Measurements from ENCODE around the gene CACNA1S.

The CACNA1S gene

GRCh38 chr1:200999667-201000066, 112.6 kb downstream of the CACNA1S start:
- no peak for DNase-seq
- Histone ChIP-seq H2BK12ac (ENCODE audit: low read length) (no peak overlapping the region), H3K23ac (ENCODE audit: low read length) (no peak overlapping the region), H3K4me3 (ENCODE audit: low read depth, low read length) (no peak overlapping the region), H3K4ac (ENCODE audit: low read depth, low read length) (no peak overlapping the region), H3K79me2 (ENCODE audit: control insufficient read depth, insufficient read depth, low read length, poor library complexity) (no peaks in the 10 kb centered on the region), H2AFZ (ENCODE audit: insufficient read depth, low read length, poor library complexity) (no peak overlapping the region), H3K79me1 (ENCODE audit: low read length) (no peaks in the 10 kb centered on the region), H3K9me3 (ENCODE audit: insufficient read depth, low read depth, low read length) (no peaks in the 10 kb centered on the region), H3K14ac (ENCODE audit: low read length) (no peak overlapping the region), H3K9ac (ENCODE audit: low read length) (no peak overlapping the region), H2BK120ac (ENCODE audit: insufficient read depth, low read length, poor library complexity) (no peak overlapping the region), H4K8ac (ENCODE audit: low read depth, low read length) (no peak overlapping the region), H3K36me3 (ENCODE audit: control insufficient read depth in 1 of 2, insufficient read depth in 2 of 2, low read length in 2 of 2) (no peaks in the 10 kb centered on the region), H3K27ac (ENCODE audit: low read depth, low read length) (no peak overlapping the region), H3K18ac (ENCODE audit: low read length) (no peak overlapping the region), H3K4me2 (ENCODE audit: low read length) (no peak overlapping the region), H3K27me3 (ENCODE audit: insufficient read depth, low read length) (no peaks in the 10 kb centered on the region), H3K4me1 (ENCODE audit: control insufficient read depth in 1 of 2, insufficient read depth in 2 of 2, low read length in 2 of 2) (no peaks in the 10 kb centered on the region), H2BK5ac (ENCODE audit: low read depth, low read length, poor library complexity) (no peak overlapping the region), H4K91ac (ENCODE audit: low read depth, low read length) (no peak overlapping the region), H2AK5ac (ENCODE audit: low read length) (no peak overlapping the region), H4K12ac (ENCODE audit: low read depth, low read length) (no peak overlapping the region)
- no CpG with 5 or more reads among the region's 14 CpGs for WGBS (ENCODE audit: extremely low coverage, insufficient coverage, insufficient read length)

GRCh38 chr1:200998323-200998722, 113.9 kb downstream of the CACNA1S start:
- Histone ChIP-seq H3K4ac (ENCODE audit: low read depth, low read length) (no peak overlapping the region), H3K4me2 (ENCODE audit: low read length) (no peak overlapping the region), H3K4me1 (ENCODE audit: control insufficient read depth in 1 of 2, insufficient read depth in 2 of 2, low read length in 2 of 2) (no peaks in the 10 kb centered on the region), H2BK5ac (ENCODE audit: low read depth, low read length, poor library complexity) (no peak overlapping the region), H3K36me3 (ENCODE audit: control insufficient read depth in 1 of 2, insufficient read depth in 2 of 2, low read length in 2 of 2) (no peaks in the 10 kb centered on the region), H3K18ac (ENCODE audit: low read length) (no peak overlapping the region), H3K27me3 (ENCODE audit: insufficient read depth, low read length) (no peaks in the 10 kb centered on the region), H3K9ac (ENCODE audit: low read length) (no peak overlapping the region), H3K9me3 (ENCODE audit: insufficient read depth, low read depth, low read length) (no peaks in the 10 kb centered on the region), H2AK5ac (ENCODE audit: low read length) (no peak overlapping the region), H4K91ac (ENCODE audit: low read depth, low read length) (no peak overlapping the region), H3K14ac (ENCODE audit: low read length) (no peak overlapping the region), H3K4me3 (ENCODE audit: low read depth, low read length) (no peak overlapping the region), H2BK12ac (ENCODE audit: low read length) (no peak overlapping the region), H2AFZ (ENCODE audit: insufficient read depth, low read length, poor library complexity) (no peak overlapping the region), H2BK120ac (ENCODE audit: insufficient read depth, low read length, poor library complexity) (no peak overlapping the region), H3K27ac (ENCODE audit: low read depth, low read length) (no peak overlapping the region), H4K8ac (ENCODE audit: low read depth, low read length) (no peak overlapping the region), H4K12ac (ENCODE audit: low read depth, low read length) (no peak overlapping the region), H3K79me1 (ENCODE audit: low read length) (no peaks in the 10 kb centered on the region), H3K23ac (ENCODE audit: low read length) (no peak overlapping the region), H3K79me2 (ENCODE audit: control insufficient read depth, insufficient read depth, low read length, poor library complexity) (no peaks in the 10 kb centered on the region)
- WGBS (ENCODE audit: extremely low coverage, insufficient coverage, insufficient read length), result no CpG with 5 or more reads among the region's 16 CpGs
- no peak for DNase-seq

GRCh38 chr1:200992382-200993048, 119.7 kb downstream of the CACNA1S start:
- WGBS (ENCODE audit: extremely low coverage, insufficient coverage, insufficient read length), result no CpG with 5 or more reads among the region's 4 CpGs
- Histone ChIP-seq H3K27me3 (ENCODE audit: insufficient read depth, low read length) (no peaks in the 10 kb centered on the region), H3K14ac (ENCODE audit: low read length) (no peak overlapping the region), H4K12ac (ENCODE audit: low read depth, low read length) (no peak overlapping the region), H3K9ac (ENCODE audit: low read length) (no peak overlapping the region), H3K9me3 (ENCODE audit: insufficient read depth, low read depth, low read length) (peaks cover 5% of the 10 kb centered on the region), H3K4me2 (ENCODE audit: low read length) (no peak overlapping the region), H2AFZ (ENCODE audit: insufficient read depth, low read length, poor library complexity) (no peak overlapping the region), H4K91ac (ENCODE audit: low read depth, low read length) (no peak overlapping the region), H3K79me1 (ENCODE audit: low read length) (no peaks in the 10 kb centered on the region), H3K36me3 (ENCODE audit: control insufficient read depth in 1 of 2, insufficient read depth in 2 of 2, low read length in 2 of 2) (no peaks in the 10 kb centered on the region), H4K8ac (ENCODE audit: low read depth, low read length) (no peak overlapping the region), H3K4ac (ENCODE audit: low read depth, low read length) (no peak overlapping the region), H3K4me3 (ENCODE audit: low read depth, low read length) (no peak overlapping the region), H2BK12ac (ENCODE audit: low read length) (no peak overlapping the region), H2AK5ac (ENCODE audit: low read length) (no peak overlapping the region), H3K23ac (ENCODE audit: low read length) (no peak overlapping the region), H2BK120ac (ENCODE audit: insufficient read depth, low read length, poor library complexity) (no peak overlapping the region), H2BK5ac (ENCODE audit: low read depth, low read length, poor library complexity) (no peak overlapping the region), H3K4me1 (ENCODE audit: control insufficient read depth in 1 of 2, insufficient read depth in 2 of 2, low read length in 2 of 2) (no peaks in the 10 kb centered on the region), H3K27ac (ENCODE audit: low read depth, low read length) (no peak overlapping the region), H3K79me2 (ENCODE audit: control insufficient read depth, insufficient read depth, low read length, poor library complexity) (no peaks in the 10 kb centered on the region), H3K18ac (ENCODE audit: low read length) (no peak overlapping the region)
- DNase-seq, result no peak

GRCh38 chr1:200991097-200991614, 121.1 kb downstream of the CACNA1S start:
- no peak for DNase-seq
- no CpG with 5 or more reads among the region's 10 CpGs for WGBS (ENCODE audit: extremely low coverage, insufficient coverage, insufficient read length)

More at GRCh38 chr1:200991097-200991614, 121.1 kb downstream of the CACNA1S start:
- Histone ChIP-seq H3K14ac (ENCODE audit: low read length) (no peak overlapping the region), H3K9me3 (ENCODE audit: insufficient read depth, low read depth, low read length) (peaks cover 5% of the 10 kb centered on the region), H3K27me3 (ENCODE audit: insufficient read depth, low read length) (no peaks in the 10 kb centered on the region), H3K18ac (ENCODE audit: low read length) (no peak overlapping the region), H3K9ac (ENCODE audit: low read length) (no peak overlapping the region), H3K23ac (ENCODE audit: low read length) (no peak overlapping the region), H3K4me1 (ENCODE audit: control insufficient read depth in 1 of 2, insufficient read depth in 2 of 2, low read length in 2 of 2) (no peaks in the 10 kb centered on the region), H2AK5ac (ENCODE audit: low read length) (no peak overlapping the region), H2AFZ (ENCODE audit: insufficient read depth, low read length, poor library complexity) (no peak overlapping the region), H3K79me1 (ENCODE audit: low read length) (no peaks in the 10 kb centered on the region), H3K4ac (ENCODE audit: low read depth, low read length) (no peak overlapping the region), H2BK12ac (ENCODE audit: low read length) (no peak overlapping the region), H3K79me2 (ENCODE audit: control insufficient read depth, insufficient read depth, low read length, poor library complexity) (no peaks in the 10 kb centered on the region), H3K4me2 (ENCODE audit: low read length) (no peak overlapping the region), H3K27ac (ENCODE audit: low read depth, low read length) (no peak overlapping the region), H4K12ac (ENCODE audit: low read depth, low read length) (no peak overlapping the region), H3K36me3 (ENCODE audit: control insufficient read depth in 1 of 2, insufficient read depth in 2 of 2, low read length in 2 of 2) (no peaks in the 10 kb centered on the region), H2BK5ac (ENCODE audit: low read depth, low read length, poor library complexity) (no peak overlapping the region), H4K8ac (ENCODE audit: low read depth, low read length) (no peak overlapping the region), H3K4me3 (ENCODE audit: low read depth, low read length) (no peak overlapping the region), H4K91ac (ENCODE audit: low read depth, low read length) (no peak overlapping the region), H2BK120ac (ENCODE audit: insufficient read depth, low read length, poor library complexity) (no peak overlapping the region)

All from trophoblast cell (in vitro differentiated cells and primary cell).